ENCODE results near the gene RNF214.
"Not testable (repeated sequence)": the region's sequence is repeated elsewhere in the genome, so short reads cannot be mapped to it uniquely, and the experiment has no call there.

Gene RNF214

GRCh38 chr11:117230999-117231841 is 1.3 kb upstream of the RNF214 start:
- DNase-seq (ENCODE audit: low spot score): no peak

DNA sequence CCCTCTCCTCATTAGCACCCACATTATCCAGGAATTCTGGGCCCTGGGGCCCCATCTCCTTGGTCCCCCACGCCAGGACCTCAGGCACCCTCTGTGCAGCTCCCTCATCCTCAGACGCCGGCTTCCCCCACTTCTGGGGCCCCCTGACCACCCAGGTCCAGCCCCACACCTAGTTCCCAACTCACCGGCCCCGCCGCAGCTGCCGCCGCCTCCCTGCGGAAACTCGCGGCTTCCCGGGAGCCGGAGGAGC is 704 bp upstream of the RNF214 start, which contains the start of gene PCSK7:
PCSK7 (minus strand) TSS at position 232 of the 250 bp plus-strand sequence. CDS start 2,229 bp downstream, outside the sequence.
- DNase-seq (ENCODE audit: low spot score): peak; percentile 77

DNA sequence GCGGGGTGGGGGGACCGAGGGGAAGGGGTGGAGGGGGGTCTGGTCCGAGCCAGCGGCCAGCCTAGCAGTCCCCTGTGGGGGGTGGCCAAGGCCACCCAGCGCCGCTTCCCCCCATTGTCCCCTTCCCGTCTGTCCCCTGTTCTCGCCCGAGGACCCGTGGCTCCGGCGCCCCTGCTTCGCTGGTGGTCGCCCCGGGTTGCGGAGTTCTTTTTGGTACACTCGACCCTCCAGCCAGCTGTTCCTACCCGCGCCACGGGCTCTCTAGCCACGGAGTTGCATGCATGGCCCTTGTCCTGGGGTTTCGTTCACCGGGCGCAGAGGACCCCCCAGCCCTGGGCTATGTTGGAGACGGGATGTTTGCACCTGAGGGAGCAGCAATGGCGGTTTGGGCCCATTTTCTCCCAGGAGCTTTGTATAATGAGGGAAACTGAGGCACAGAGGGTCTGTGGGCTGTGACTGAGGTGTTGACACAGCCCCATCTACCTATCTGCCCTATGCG is 489 bp downstream of the RNF214 start:
- DNase-seq (ENCODE audit: low spot score): no peak

GRCh38 chr11:117238221-117238620 is 5.8 kb downstream of the RNF214 start:
- no peak for DNase-seq (ENCODE audit: low spot score)

GRCh38 chr11:117239295-117239694 is 6.8 kb downstream of the RNF214 start:
- peak; percentile 55 for DNase-seq (ENCODE audit: low spot score)

DNA sequence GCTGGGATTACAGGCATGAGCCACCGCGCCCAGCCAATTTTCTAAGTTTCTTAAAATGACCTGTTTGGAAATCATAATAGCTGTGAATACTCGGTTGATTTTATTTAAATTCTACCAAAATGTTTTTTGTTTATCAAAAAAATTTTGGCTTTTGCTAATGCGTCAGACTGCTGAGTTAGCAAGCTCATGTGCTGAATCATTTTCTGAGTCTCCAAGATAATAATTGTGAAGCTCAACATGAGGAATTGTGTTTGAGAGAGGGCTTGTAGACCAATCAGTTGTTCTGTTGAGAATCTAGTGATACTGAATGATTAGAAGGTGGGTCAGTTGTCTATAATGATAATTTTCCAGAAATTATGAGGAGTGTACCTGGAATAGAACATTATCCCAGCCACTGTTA is 15.9 kb downstream of the RNF214 start:
- DNase-seq (ENCODE audit: low spot score): no peak

DNA sequence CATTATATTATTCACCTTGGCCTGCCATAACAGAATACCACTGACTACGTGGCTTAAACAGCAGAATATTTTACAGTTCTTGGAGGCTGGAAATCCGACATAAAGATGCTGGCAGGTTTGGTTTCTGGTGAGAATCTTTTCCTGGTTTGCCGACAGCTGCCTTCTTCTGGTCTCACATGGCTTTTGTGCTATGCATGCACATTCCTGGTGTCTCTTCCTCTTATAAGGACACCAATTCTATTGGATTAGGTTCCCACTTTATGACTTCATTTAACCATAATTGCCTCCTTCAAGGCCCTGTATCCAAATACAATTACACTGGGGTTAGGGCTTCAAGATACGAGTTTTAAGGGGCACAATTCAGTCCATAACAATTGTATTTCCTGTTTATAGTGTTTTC is 17.1 kb downstream of the RNF214 start:
- DNase-seq (ENCODE audit: low spot score): no peak

DNA sequence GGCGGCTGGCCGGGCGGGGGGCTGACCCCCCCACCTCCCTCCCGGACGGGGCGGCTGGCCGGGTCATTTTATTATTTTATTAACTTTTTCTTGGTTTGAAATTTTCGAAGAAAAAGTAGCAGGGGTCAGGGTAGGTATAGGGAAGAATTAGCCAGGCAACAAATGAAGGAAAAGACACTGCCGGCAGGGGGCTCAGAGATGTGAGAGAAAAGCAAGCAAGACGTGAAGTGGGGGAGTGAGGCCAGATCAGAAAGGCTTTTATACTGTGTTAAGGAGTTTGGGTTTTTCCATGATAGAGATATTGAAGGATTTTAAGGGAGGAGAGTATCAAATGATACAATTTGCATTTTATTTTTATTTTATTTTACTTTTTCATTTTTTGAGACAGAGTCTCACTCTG is 19.0 kb downstream of the RNF214 start:
- no peak for DNase-seq (ENCODE audit: low spot score)

DNA sequence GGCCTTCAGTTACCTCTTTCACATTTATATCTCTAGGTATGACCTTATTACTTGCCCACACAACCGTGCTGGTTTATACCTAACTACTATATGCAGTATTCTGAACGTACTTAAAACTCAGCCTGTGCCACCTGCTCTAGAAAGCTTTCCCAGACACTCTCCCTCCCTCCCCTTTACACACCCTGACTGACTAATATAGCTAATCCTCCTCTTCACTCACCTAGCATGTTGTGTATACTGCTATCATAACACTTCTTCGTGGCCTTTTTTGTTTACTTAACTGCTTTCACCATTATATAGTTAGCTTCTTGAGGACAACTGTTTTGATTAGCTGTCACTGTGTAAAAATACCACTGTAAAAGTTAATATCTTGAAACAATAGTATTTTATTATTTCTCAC is 23.5 kb downstream of the RNF214 start:
- no peak for DNase-seq (ENCODE audit: low spot score)

- DNase-seq (ENCODE audit: low spot score): no peak
Measured at GRCh38 chr11:117256573-117256972, 24.1 kb downstream of the RNF214 start.

GRCh38 chr11:117258576-117258975 is 26.1 kb downstream of the RNF214 start:
- DNase-seq (ENCODE audit: low spot score): no peak

GRCh38 chr11:117259417-117259816 is 26.9 kb downstream of the RNF214 start:
- no peak for DNase-seq (ENCODE audit: low spot score)

- DNase-seq (ENCODE audit: low spot score): not testable (repeated sequence)
Measured at GRCh38 chr11:117264624-117265323, 32.3 kb downstream of the RNF214 start.

DNA sequence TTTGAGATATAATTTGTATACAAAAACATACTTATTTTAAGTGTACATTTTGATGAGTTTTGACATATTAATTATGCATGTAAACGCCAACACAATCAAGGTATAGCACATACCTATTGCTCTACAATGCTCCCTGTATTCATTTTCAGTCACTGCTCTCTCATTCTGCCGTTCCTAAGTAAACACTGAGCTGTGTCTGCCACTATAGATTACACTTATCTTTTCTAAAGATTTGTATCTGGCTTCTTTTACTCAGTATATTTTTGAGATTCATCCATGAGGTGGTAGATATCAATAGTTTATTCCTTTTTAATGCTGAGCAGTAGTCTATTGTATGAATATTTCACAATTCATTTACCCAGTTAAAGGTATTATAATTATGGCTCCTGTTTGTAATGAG is 33.3 kb downstream of the RNF214 start:
- no peak for DNase-seq (ENCODE audit: low spot score)

GRCh38 chr11:117269856-117270255 is 37.4 kb downstream of the RNF214 start:
- no peak for DNase-seq (ENCODE audit: low spot score)

DNA sequence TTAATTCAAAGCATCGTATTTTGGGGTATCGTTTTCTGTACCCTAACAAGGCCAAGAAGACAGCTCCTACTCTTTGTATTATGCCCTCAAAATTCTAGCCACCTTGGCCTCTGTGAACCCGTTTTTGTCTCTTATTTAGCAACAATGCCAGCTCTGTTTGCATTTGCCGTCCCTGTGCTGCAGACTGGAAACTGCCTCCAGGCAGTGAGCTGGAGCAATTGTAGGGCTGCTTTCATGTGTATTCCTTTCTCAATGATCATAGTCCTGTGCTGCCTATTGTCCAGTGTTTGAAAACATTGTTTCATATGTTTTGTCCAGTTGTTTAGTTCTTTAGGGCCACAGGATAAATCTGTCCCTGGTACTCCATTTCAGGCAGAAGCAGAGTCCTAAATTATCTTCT is 38.7 kb downstream of the RNF214 start:
- DNase-seq (ENCODE audit: low spot score): peak; percentile 56

DNA sequence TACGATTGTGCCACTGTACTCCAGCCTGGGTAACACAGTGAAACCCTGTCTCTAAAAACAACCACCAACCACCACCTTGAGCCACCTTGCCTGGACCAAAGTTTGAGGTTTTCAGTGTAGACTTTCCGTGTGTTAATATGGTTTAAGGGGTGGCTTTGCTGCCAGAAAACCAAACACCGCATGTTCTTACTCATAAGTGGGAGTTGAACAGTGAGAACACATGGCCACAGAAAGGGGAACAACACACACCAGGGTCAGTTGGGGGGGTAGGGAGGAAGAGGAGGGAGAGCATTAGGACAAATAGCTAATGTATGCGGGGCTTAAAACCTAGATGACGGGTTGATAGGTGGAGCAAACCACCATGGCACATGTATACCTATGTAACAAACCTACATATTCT is 39.7 kb downstream of the RNF214 start:
- DNase-seq (ENCODE audit: low spot score): not testable (repeated sequence)

GRCh38 chr11:117273550-117274289 is 41.2 kb downstream of the RNF214 start:
- DNase-seq (ENCODE audit: low spot score): no peak

DNA sequence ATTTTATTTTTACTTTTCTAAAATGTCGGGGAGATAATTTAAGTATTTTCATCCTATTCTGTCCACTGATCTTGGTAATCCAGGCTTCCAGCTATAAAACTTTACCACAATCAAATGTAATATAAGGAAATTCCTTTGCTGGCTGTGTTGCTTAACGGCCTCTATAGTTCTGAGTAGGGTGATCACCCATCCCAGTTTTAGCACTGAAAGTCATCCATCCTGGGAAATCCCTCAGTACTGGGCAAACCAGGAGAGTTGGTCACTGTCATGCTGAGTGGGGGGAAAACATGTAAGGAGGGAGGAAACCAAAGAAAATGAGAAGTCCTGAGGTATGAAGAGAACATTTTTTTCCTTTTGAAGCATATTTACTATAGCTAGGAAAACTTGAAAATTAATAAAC is 45.9 kb downstream of the RNF214 start:
- DNase-seq (ENCODE audit: low spot score): no peak

- no peak for DNase-seq (ENCODE audit: low spot score)
Measured at GRCh38 chr11:117279711-117280376, 47.4 kb downstream of the RNF214 start.

DNA sequence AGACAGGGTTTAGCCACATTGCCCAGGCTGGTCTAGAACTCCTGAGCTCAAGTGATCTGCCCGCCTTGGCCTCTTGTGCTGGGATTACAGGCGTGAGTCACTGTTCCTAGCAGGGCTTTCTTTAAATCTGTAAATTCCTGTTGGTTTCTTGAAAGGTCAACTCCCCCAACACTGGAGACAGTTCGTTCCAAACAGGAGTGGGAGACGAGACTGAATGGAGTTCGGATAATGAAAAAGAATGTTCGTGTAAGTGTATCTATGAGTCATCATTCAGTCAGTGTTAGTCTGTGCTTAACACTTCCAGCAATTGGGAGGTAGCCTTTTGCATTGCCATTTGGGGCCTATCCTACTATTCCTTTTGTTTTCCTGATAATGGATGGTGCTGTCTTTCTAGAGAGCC is 48.7 kb downstream of the RNF214 start:
- peak; percentile 73 for DNase-seq (ENCODE audit: low spot score)

GRCh38 chr11:117281869-117282268 is 49.4 kb downstream of the RNF214 start:
- no peak for DNase-seq (ENCODE audit: low spot score)

Data from COLO829 (cell line).